Ramos (cell line): Measurements from ENCODE around the gene CRYAA.
"Not testable (repeated sequence)": the region's sequence is repeated elsewhere in the genome, so short reads cannot be mapped to it uniquely, and the experiment has no call there.

ENCODE experiments used
- in situ Hi-C: fragments of 300-500 bp; cut with MboI; formaldehyde crosslinking; loops from one replicate; pipeline ENCODE4 v1.14.3; 2022; ENCODE audit warnings: low sequenced_read_pairs; ENCODE audit not compliant: unreplicated experiment

CRYAA gene

GRCh38 chr21:43168708-43169107 lies at the start of gene CRYAA:
Gene CRYAA, plus strand, starts transcription at chr21:43169008. Its CDS starts 92 bp downstream, at chr21:43169100.
- in situ Hi-C loops: not testable (repeated sequence)

- in situ Hi-C loops: not testable (repeated sequence)
Observed at GRCh38 chr21:43130094-43130493, 38.7 kb upstream of the CRYAA start.

GRCh38 chr21:43134520-43134919 lies 34.3 kb upstream of the CRYAA start:
- in situ Hi-C loops: not testable (repeated sequence)

- in situ Hi-C loops: not testable (repeated sequence)
Observed at GRCh38 chr21:43138944-43139343, 29.9 kb upstream of the CRYAA start.

- in situ Hi-C loops: not testable (repeated sequence)
Observed at GRCh38 chr21:43141407-43141806, 27.4 kb upstream of the CRYAA start.

GRCh38 chr21:43146637-43147036 lies 22.2 kb upstream of the CRYAA start:
- in situ Hi-C loops: not testable (repeated sequence)

- in situ Hi-C loops: not testable (repeated sequence)
Observed at GRCh38 chr21:43147999-43148398, 20.8 kb upstream of the CRYAA start.

GRCh38 chr21:43149344-43149743 lies 19.5 kb upstream of the CRYAA start:
- in situ Hi-C loops: not testable (repeated sequence)

GRCh38 chr21:43153601-43154000 lies 15.2 kb upstream of the CRYAA start:
- in situ Hi-C loops: not testable (repeated sequence)

- in situ Hi-C loops: not testable (repeated sequence)
Observed at GRCh38 chr21:43159279-43160175, 9.3 kb upstream of the CRYAA start.

GRCh38 chr21:43161826-43162707 lies 6.7 kb upstream of the CRYAA start:
- in situ Hi-C loops: not testable (repeated sequence)

- in situ Hi-C loops: not testable (repeated sequence)
Observed at GRCh38 chr21:43162708-43163205, 6.1 kb upstream of the CRYAA start.

- in situ Hi-C loops: not testable (repeated sequence)
Observed at GRCh38 chr21:43164823-43165222, 4.0 kb upstream of the CRYAA start.

GRCh38 chr21:43165734-43166133 lies 3.1 kb upstream of the CRYAA start:
- in situ Hi-C loops: not testable (repeated sequence)

- in situ Hi-C loops: not testable (repeated sequence)
Observed at GRCh38 chr21:43169230-43169886, 550 bp downstream of the CRYAA start.

- in situ Hi-C loops: not testable (repeated sequence)
Observed at GRCh38 chr21:43169891-43170290, 1.1 kb downstream of the CRYAA start.

GRCh38 chr21:43172812-43173211 lies 4.0 kb downstream of the CRYAA start:
- in situ Hi-C loops: not testable (repeated sequence)

GRCh38 chr21:43173438-43173837 lies 4.6 kb downstream of the CRYAA start:
- in situ Hi-C loops: not testable (repeated sequence)

GRCh38 chr21:43173930-43174329 lies 5.1 kb downstream of the CRYAA start:
- in situ Hi-C loops: not testable (repeated sequence)

GRCh38 chr21:43174998-43175397 lies 6.2 kb downstream of the CRYAA start:
- in situ Hi-C loops: not testable (repeated sequence)
